HG03280 (cell line): Measurements from ENCODE around the gene HSD11B2.
"Not testable (repeated sequence)": the region's sequence is repeated elsewhere in the genome, so short reads cannot be mapped to it uniquely, and the experiment has no call there.

ENCODE experiments used
- ATAC-seq: cut with Tn5 transposase; IDR thresholded peaks from one replicate; pipeline ENCODE4 v1.9.1; 2021; ENCODE audit warnings: mild to moderate bottlenecking, moderate library complexity; ENCODE audit not compliant: unreplicated experiment

HSD11B2 gene

GRCh38 chr16:67413978-67414911 is 16.7 kb upstream of the HSD11B2 start:
- ATAC-seq, result no peak

- ATAC-seq, result not testable (repeated sequence)
These were observed 15.5 kb upstream of the HSD11B2 start for GRCh38 chr16:67415421-67415820.

- peak; percentile 64 for ATAC-seq
These were observed 14.8 kb upstream of the HSD11B2 start, which contains the start of gene ZDHHC1 for GRCh38 chr16:67415872-67416793. Gene ZDHHC1 (minus strand): TSS chr16:67416477. CDS start chr16:67407775, 8,702 bp downstream.

DNA sequence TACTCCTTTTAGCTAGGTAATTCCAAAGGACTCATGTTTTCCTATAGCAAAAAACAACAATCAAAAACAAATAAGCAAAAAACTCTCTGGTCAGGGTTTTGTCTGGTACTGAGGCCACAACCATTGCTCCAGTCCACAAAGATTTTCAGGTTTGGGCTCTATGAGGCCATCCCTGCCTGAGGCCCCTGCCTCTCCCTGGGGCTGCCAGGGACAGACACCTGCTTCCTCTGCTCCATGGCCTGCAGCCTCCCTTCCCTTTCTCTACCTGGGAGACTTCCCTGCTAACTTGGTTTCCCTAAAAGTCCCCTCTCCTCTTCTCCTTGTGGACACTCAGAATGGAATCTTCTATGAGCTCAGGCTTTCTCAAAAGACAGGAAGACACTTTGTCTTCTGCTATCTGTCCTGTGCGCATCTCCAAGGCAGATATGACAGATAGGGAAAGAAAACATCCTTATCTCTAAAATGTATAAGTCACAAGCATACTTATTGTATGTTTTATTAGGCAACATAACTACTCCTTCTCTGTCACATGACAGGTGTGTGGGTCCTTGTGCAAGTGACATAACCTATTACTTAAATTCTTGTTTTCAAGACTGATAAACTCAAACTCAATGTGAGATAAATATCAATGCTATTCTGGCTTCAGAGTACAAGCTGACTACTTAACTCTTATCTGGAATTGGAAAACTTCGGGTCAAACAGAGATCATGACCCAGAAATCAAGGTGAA is 13.4 kb upstream of the HSD11B2 start:
- ATAC-seq, result no peak

DNA sequence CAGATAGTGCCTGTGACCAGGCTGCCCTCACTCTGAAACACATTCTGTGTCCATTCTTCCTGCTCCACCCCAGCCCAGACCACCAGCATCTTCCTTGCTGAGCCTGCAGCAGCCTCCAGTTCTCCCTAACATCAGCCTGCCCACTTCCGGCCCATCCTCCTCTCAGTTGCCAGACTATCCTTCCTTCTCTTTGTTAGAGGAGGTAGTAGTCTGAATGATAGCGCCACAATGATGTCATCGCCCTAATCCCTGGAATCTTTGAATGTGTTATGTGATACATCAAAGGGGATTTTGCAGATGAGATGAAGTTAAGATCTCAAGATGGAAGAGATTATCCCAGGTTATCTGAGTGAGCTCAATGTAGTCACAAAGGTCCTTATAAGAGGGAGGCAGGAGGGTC is 11.4 kb upstream of the HSD11B2 start:
- ATAC-seq, result no peak

DNA sequence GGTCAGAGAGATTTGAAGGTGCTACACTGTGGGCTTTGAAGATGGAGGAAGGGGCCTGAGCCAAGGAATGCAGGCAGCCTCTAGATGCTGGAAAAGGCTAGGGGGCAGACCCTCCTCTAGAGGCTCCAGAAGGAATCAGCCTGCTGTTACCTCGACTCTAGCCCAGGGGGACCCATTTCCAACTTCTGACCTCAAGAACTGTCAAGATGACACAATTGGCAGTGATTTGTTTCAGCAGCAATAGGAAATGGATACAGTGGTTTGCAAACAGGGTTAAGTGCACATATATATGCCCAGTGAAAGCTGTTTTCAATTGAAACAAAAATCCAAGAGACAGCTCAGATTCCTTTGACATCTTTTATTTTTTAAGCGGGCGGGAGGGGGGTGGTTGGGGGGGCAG is 11.0 kb upstream of the HSD11B2 start:
- no peak for ATAC-seq

DNA sequence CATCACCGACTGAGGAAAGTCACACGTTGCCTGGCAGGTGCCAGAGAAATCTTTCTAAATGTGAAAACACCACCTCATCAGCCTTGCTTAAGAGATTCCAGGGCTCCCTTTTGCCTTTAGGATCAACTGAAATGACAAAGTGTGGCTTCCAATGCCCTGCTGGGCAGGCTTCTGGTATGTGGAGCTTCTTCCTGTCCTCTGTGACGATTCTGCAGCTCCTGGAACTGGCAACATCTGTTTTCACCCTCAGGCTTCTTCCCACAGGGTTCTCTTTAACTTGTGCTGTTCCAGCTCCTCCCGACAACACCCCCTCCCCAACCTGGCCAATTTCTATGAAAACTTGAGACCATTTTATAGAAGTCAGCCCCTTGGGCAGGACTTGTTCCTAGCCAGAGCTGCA is 9.9 kb upstream of the HSD11B2 start:
- no peak for ATAC-seq

- ATAC-seq, result no peak
These were observed 7.9 kb upstream of the HSD11B2 start for GRCh38 chr16:67423015-67423414.

GRCh38 chr16:67423611-67424260 is 7.2 kb upstream of the HSD11B2 start:
- no peak for ATAC-seq

DNA sequence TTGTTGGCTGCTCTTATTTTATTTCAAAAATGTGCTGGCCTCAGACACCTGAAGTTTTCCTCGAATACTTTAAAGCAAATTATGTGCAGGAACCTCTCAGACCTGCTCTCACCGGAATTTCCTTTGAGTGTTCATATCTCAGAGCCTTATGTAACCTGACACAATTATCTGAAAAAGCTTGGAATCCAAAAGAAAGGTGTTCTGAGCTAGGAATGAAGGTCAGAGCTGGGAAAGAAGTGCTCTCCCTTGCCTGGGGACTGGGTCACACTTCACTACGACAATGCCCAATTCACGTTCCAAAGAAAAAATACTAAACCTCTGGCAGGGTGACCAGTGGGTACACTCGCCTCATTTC is 6.7 kb upstream of the HSD11B2 start:
- ATAC-seq, result no peak

- ATAC-seq, result no peak
These were observed 5.9 kb upstream of the HSD11B2 start for GRCh38 chr16:67425061-67425460.

DNA sequence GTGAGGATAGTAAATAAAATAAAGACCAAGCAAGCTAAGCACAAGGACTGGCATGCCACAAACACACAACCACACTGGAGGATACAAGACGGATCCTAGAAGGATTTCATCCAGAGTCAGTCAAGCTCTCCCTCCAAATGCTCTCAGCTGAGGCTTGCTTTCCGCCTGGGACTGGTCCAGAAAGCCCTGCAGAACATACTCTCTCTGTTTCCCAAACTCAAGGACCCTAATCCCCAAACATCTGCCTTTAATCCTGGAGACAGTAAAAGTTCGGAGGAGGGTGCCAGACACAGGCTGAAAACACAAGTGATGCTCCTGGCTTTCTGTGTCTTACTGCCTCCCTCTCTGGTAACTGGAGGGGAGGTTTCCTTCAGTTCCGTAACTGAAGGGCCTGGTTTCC is 5.3 kb upstream of the HSD11B2 start:
- no peak for ATAC-seq

DNA sequence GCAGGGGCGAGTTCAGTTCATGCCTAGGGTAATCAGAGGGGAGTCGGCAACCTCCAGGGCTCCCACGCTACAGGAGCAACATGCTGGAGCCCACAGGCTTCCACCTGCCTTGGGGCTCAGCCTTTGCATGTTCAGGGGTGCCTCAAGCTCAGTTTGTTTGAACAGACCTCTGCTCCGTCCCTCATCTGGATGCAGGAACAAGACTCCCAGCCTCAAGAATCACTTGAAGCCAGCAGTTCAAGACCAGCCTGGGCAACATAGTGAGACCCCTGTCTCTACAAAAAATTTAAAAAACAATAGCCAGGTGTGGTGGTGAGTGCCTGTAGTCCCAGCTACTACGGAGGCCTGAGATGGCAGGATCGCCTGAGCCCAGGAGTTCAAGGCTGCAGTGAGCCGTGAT is 4.9 kb upstream of the HSD11B2 start:
- ATAC-seq, result no peak

DNA sequence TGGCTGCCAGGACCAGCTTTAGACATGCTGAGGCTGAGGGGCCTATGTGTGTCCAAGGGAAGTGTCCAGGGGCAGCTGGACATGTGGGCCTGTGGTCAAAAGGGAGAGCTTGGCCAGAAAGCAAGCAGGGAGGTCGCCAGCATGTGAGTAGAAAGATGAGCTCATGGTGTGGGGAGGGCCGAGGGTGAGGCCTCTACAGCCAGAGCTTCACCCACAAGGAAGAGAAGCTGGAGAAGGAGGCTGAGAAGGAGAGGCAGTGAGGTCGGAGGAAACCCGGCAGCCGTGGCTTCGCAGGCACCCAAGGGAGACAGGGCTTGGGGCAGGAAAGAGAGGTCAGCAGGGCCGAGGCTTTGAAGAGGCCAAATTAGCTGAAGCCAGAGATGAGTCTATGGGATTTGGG is 4.0 kb upstream of the HSD11B2 start:
- no peak for ATAC-seq

GRCh38 chr16:67428146-67428731 is 2.7 kb upstream of the HSD11B2 start:
- no peak for ATAC-seq

DNA sequence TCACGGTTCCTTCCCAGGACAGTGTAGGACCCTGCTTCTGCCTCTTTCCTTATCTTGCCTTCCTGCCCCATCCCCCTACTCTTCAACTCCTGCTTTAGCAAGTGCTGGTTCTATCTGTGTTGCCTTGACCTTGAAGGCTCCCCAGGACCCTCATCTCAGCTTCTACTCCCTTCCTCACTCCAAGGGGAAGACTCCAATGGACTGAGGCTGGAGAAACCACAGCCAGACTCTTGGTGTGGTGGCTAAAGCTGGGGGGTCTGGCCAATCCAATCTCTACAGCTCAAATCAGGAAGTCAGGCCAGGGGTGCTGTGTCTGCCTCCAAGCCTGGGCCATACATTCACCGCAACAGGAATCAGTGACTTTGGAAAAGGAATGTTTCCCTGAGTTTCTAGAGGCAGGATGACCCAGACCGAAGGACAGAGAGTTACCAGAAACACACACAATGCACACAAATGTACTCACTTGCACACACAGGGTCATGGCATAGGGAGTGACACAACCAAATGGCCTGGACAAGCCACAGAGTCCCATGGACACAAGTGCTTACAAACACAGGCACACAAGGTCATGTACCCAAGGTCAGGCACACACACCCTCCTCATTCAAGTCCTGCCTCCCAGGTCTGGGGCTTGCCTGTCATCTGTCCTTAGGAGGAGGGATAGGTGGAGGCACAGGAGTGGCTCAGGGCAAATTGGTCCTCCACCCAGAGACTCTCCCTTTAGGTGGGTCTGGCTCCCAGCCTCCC is 1.7 kb upstream of the HSD11B2 start:
- ATAC-seq, result no peak

- no peak for ATAC-seq
These were observed 970 bp upstream of the HSD11B2 start for GRCh38 chr16:67429799-67430503.

DNA sequence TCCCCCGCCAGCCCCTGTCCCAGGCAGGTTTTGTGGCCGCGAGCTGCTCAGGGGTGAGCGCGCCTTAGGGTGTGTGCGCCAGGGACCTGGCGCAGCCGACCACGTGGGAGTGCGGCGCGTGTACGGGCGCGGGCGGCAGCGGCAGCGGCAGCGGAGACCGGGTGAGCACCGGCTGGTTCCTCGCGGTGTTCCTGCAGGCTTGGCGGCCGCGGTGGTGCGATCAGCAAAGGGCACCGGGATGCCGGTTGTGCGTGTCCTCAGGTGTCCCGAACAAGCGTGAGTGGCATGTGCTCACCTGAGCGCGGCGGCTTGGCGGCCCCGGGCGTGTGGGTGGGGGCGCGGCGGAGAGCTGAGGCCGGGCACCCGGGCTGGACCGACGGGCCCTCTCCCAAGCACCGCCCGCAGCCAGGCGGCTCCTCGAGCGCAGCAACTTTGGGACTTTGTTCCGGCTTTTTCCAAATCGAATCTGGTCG is 381 bp upstream of the HSD11B2 start:
- no peak for ATAC-seq
